Measurements from ENCODE around the gene SCAI.
A peak's percentile ranks its signal among the peaks of the same experiment; 100 is the strongest.
"Not testable (repeated sequence)": the region's sequence is repeated elsewhere in the genome, so short reads cannot be mapped to it uniquely, and the experiment has no call there.

The SCAI gene

DNA sequence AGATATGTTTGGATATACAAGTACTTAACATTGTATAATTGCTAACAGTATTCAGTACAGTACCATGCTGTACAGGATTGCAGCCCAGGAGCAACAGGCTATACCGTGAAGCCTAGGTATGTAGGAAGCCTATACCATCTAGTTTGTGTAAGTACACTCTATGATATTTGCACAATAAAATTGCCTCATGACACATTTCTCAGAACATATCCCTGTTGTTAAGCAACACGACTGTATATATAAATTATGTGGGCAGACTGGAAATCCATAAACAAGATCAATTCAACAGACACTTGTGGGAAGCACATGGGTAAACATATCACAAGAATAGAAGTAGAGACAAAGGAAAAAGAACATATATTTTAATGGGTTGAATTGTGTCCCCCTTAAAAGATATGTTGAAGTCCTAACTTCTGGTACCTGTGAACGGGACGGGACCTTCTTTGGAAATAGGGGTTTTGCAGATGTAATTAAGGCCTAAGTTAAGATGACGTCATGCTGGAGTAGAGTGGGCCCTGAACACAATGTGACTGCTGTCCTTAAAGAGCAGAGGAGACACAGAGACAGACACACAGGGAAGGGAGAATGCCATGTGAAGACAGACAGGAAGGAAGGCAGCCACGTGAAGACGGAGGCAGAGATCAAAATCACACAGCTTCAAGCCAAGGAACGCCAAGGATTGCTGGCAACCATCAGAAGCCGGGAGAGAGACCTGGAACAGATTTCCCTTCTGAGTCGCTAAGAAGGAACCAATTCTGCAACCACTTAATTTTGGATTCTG lies 76.3 kb downstream of the SCAI start:
- H3K4me3 ChIP-seq (ENCODE audit: low read depth in 1 of 2, low read length in 2 of 2), result no peak overlapping the region
- peak overlapping the region; percentile 60 for H3K27ac ChIP-seq (ENCODE audit: low read depth, low read length)
- H3K27me3 ChIP-seq (ENCODE audit: control insufficient read depth in 1 of 2, insufficient read depth in 2 of 2, low read length in 2 of 2), result no peaks in the 10 kb centered on the region
- no peaks in the 10 kb centered on the region for H3K36me3 ChIP-seq (ENCODE audit: insufficient read depth, low read length)
- no peak overlapping the region for H3K9ac ChIP-seq (ENCODE audit: low read length)
- H3K9me3 ChIP-seq (ENCODE audit: low read length), result no peaks in the 10 kb centered on the region
- peaks cover 13% of the 10 kb centered on the region for H3K4me1 ChIP-seq (ENCODE audit: insufficient read depth, low read length)

- H3K27ac ChIP-seq (ENCODE audit: low read depth, low read length), result no peak overlapping the region
Measured at GRCh38 chr9:125061391-125061790, 81.9 kb downstream of the SCAI start.

GRCh38 chr9:125049212-125050049 lies 93.9 kb downstream of the SCAI start:
- Histone ChIP-seq H3K4me1 (ENCODE audit: insufficient read depth, low read length) (no peaks in the 10 kb centered on the region), H3K27me3 (ENCODE audit: control insufficient read depth in 1 of 2, insufficient read depth in 2 of 2, low read length in 2 of 2) (no peaks in the 10 kb centered on the region), H3K36me3 (ENCODE audit: insufficient read depth, low read length) (no peaks in the 10 kb centered on the region), H3K4me3 (ENCODE audit: low read depth in 1 of 2, low read length in 2 of 2) (no peak overlapping the region), H3K27ac (ENCODE audit: low read depth, low read length) (no peak overlapping the region), H3K9me3 (ENCODE audit: low read length) (no peaks in the 10 kb centered on the region), H3K9ac (ENCODE audit: low read length) (no peak overlapping the region)

More at GRCh38 chr9:125061391-125061790, 81.9 kb downstream of the SCAI start:
- Histone ChIP-seq H3K9ac (ENCODE audit: low read length) (no peak overlapping the region), H3K4me1 (ENCODE audit: insufficient read depth, low read length) (no peaks in the 10 kb centered on the region), H3K27me3 (ENCODE audit: control insufficient read depth in 1 of 2, insufficient read depth in 2 of 2, low read length in 2 of 2) (no peaks in the 10 kb centered on the region), H3K9me3 (ENCODE audit: low read length) (no peaks in the 10 kb centered on the region), H3K4me3 (ENCODE audit: low read depth in 1 of 2, low read length in 2 of 2) (no peak overlapping the region), H3K36me3 (ENCODE audit: insufficient read depth, low read length) (no peaks in the 10 kb centered on the region)

- Histone ChIP-seq H3K27ac (ENCODE audit: low read depth, low read length) (no peak overlapping the region), H3K4me3 (ENCODE audit: low read depth in 1 of 2, low read length in 2 of 2) (no peak overlapping the region)
Measured at GRCh38 chr9:125043631-125044030, 99.7 kb downstream of the SCAI start.

DNA sequence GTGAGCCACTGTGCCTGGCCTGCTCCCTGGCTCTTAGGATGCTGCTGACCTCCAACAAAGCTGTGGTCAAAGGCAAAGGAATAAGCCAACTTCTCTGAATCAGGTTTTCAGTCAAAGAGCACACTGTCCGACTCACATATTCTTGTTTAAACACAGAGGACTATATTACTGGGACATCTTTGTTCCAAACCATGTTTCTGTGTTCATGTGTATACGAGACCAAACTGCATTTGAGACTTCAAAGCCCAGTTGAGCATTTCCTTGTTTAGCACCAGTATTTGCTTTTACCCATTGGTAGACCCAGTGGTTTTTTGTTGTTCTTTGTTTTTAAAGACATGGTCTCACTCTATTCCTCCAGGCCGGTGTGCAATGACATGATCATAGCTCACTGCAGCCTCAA lies 100.2 kb downstream of the SCAI start:
- Histone ChIP-seq H3K4me1 (ENCODE audit: insufficient read depth, low read length) (no peaks in the 10 kb centered on the region), H3K9ac (ENCODE audit: low read length) (no peak overlapping the region), H3K36me3 (ENCODE audit: insufficient read depth, low read length) (no peaks in the 10 kb centered on the region), H3K27me3 (ENCODE audit: control insufficient read depth in 1 of 2, insufficient read depth in 2 of 2, low read length in 2 of 2) (no peaks in the 10 kb centered on the region), H3K4me3 (ENCODE audit: low read depth in 1 of 2, low read length in 2 of 2) (no peak overlapping the region), H3K9me3 (ENCODE audit: low read length) (no peaks in the 10 kb centered on the region), H3K27ac (ENCODE audit: low read depth, low read length) (no peak overlapping the region)

More at GRCh38 chr9:125043631-125044030, 99.7 kb downstream of the SCAI start:
- no peaks in the 10 kb centered on the region for H3K27me3 ChIP-seq (ENCODE audit: control insufficient read depth in 1 of 2, insufficient read depth in 2 of 2, low read length in 2 of 2)
- H3K9ac ChIP-seq (ENCODE audit: low read length), result no peak overlapping the region
- H3K9me3 ChIP-seq (ENCODE audit: low read length), result no peaks in the 10 kb centered on the region
- no peaks in the 10 kb centered on the region for H3K4me1 ChIP-seq (ENCODE audit: insufficient read depth, low read length)
- H3K36me3 ChIP-seq (ENCODE audit: insufficient read depth, low read length), result no peaks in the 10 kb centered on the region

DNA sequence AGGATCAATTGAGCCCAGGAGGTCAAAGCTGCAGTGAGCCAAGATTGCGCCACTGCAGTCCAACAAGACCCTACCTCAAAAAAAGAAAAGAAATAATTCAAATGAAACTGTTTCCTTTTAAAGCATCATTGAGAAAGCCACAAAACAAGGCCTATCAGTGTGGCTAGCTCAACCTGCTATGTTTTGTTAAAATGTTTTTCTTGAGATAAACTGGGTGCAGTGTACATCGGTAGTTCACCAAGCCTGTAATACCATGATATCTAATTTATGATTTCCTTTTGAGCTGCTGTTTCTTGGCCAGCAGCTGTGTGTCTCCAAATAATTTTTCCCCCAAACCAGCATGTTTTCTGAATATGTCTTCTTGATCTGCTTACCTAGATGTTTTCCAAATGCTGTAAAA lies 105.2 kb downstream of the SCAI start:
- Histone ChIP-seq H3K27ac (ENCODE audit: low read depth, low read length) (no peak overlapping the region), H3K27me3 (ENCODE audit: control insufficient read depth in 1 of 2, insufficient read depth in 2 of 2, low read length in 2 of 2) (no peaks in the 10 kb centered on the region), H3K4me3 (ENCODE audit: low read depth in 1 of 2, low read length in 2 of 2) (no peak overlapping the region), H3K9ac (ENCODE audit: low read length) (no peak overlapping the region), H3K4me1 (ENCODE audit: insufficient read depth, low read length) (no peaks in the 10 kb centered on the region), H3K9me3 (ENCODE audit: low read length) (no peaks in the 10 kb centered on the region), H3K36me3 (ENCODE audit: insufficient read depth, low read length) (no peaks in the 10 kb centered on the region)

- Histone ChIP-seq H3K4me3 (ENCODE audit: low read depth in 1 of 2, low read length in 2 of 2) (no peak overlapping the region), H3K9ac (ENCODE audit: low read length) (no peak overlapping the region), H3K9me3 (ENCODE audit: low read length) (no peaks in the 10 kb centered on the region), H3K36me3 (ENCODE audit: insufficient read depth, low read length) (peaks cover 5% of the 10 kb centered on the region), H3K4me1 (ENCODE audit: insufficient read depth, low read length) (no peaks in the 10 kb centered on the region), H3K27ac (ENCODE audit: low read depth, low read length) (no peak overlapping the region), H3K27me3 (ENCODE audit: control insufficient read depth in 1 of 2, insufficient read depth in 2 of 2, low read length in 2 of 2) (no peaks in the 10 kb centered on the region)
Measured at GRCh38 chr9:125028041-125028440, 115.3 kb downstream of the SCAI start.

DNA sequence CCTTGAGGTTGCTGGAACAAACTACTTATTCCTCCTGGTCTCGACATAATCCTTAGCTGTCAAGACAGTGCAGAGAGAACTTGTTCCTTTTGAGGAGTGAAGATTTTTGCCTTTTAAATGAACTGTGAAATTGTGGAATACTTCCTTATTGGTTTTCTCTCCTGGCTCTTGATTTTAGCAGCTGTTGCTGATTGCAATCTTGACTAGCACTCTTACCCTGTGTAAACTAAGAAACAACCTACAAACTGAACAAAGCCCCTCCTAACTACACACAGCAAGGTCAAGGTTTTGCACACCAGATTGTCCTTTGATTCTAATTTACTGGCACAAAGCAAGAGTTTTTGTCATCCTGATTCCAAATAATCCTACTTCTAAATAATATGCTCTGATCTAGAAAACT lies 118.4 kb downstream of the SCAI start:
- Histone ChIP-seq H3K4me3 (ENCODE audit: low read depth in 1 of 2, low read length in 2 of 2) (no peak overlapping the region), H3K27ac (ENCODE audit: low read depth, low read length) (no peak overlapping the region), H3K36me3 (ENCODE audit: insufficient read depth, low read length) (peaks cover 5% of the 10 kb centered on the region), H3K9ac (ENCODE audit: low read length) (no peak overlapping the region), H3K4me1 (ENCODE audit: insufficient read depth, low read length) (no peaks in the 10 kb centered on the region), H3K27me3 (ENCODE audit: control insufficient read depth in 1 of 2, insufficient read depth in 2 of 2, low read length in 2 of 2) (no peaks in the 10 kb centered on the region), H3K9me3 (ENCODE audit: low read length) (no peaks in the 10 kb centered on the region)

- H3K4me1 ChIP-seq (ENCODE audit: insufficient read depth, low read length), result no peaks in the 10 kb centered on the region
- no peaks in the 10 kb centered on the region for H3K9me3 ChIP-seq (ENCODE audit: low read length)
- H3K9ac ChIP-seq (ENCODE audit: low read length), result no peak overlapping the region
- no peaks in the 10 kb centered on the region for H3K27me3 ChIP-seq (ENCODE audit: control insufficient read depth in 1 of 2, insufficient read depth in 2 of 2, low read length in 2 of 2)
- peaks cover 5% of the 10 kb centered on the region for H3K36me3 ChIP-seq (ENCODE audit: insufficient read depth, low read length)
- no peak overlapping the region for H3K27ac ChIP-seq (ENCODE audit: low read depth, low read length)
- no peak overlapping the region for H3K4me3 ChIP-seq (ENCODE audit: low read depth in 1 of 2, low read length in 2 of 2)
Measured at GRCh38 chr9:125021069-125021468, 122.3 kb downstream of the SCAI start.

- H3K9me3 ChIP-seq (ENCODE audit: low read length); H3K4me3 ChIP-seq (ENCODE audit: low read depth in 1 of 2, low read length in 2 of 2); H3K4me1 ChIP-seq (ENCODE audit: insufficient read depth, low read length); H3K27ac ChIP-seq (ENCODE audit: low read depth, low read length); H3K36me3 ChIP-seq (ENCODE audit: insufficient read depth, low read length); H3K27me3 ChIP-seq (ENCODE audit: control insufficient read depth in 1 of 2, insufficient read depth in 2 of 2, low read length in 2 of 2); H3K9ac ChIP-seq (ENCODE audit: low read length): not testable (repeated sequence)
Measured at GRCh38 chr9:125015655-125016054, 127.7 kb downstream of the SCAI start.

DNA sequence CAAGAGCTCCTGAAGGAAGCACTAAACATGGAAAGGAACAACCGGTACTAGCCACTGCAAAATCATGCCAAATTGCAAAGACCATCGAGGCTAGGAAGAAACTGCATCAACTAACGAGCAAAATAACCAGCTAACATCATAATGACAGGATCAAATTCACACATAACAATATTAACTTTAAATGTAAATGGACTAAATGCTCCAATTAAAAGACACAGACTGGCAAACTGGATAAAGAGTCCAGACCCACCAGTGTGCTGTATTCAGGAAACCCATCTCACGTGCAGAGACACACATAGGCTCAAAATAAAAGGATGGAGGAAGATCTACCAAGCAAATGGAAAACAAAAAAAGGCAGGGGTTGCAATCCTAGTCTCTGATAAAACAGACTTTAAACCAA lies 131.3 kb downstream of the SCAI start:
- H3K27ac ChIP-seq (ENCODE audit: low read depth, low read length); H3K36me3 ChIP-seq (ENCODE audit: insufficient read depth, low read length): not testable (repeated sequence)

More for the DNA sequence above, 131.3 kb downstream of the SCAI start:
- H3K27me3 ChIP-seq (ENCODE audit: control insufficient read depth in 1 of 2, insufficient read depth in 2 of 2, low read length in 2 of 2); H3K4me1 ChIP-seq (ENCODE audit: insufficient read depth, low read length); H3K9ac ChIP-seq (ENCODE audit: low read length); H3K9me3 ChIP-seq (ENCODE audit: low read length); H3K4me3 ChIP-seq (ENCODE audit: low read depth in 1 of 2, low read length in 2 of 2): not testable (repeated sequence)
